A549 (cell line): ENCODE results near the gene SHROOM2. TPM values are rescaled to one million over a fixed set of nuclear protein-coding genes. Genes with fewer than 3 reads are reported as not detected.

ENCODE experiments used
- ATAC-seq, 2 experiments: fragments of 200-7000 bp in 1 of 2; fragments of >200 bp in 1 of 2; cut with Nextera tagmentation in 1 of 2; cut with Tn5 transposase in 1 of 2; 3 replicates each; pipeline versions ENCODE4 v1.8.0 to v1.9.1; 2018 to 2020; ENCODE audit warnings: mild to moderate bottlenecking in 1 of 2, moderate library complexity in 1 of 2
- CTCF ChIA-PET: fragments of 300-600 bp; sonication (Branson Sonifier 250); formaldehyde crosslinking; extraction: SDS; loops from one replicate; lab custom pipeline; 2021; ENCODE audit warnings: antibody characterized with exemption, inconsistent platforms; lab: Yijun Ruan, JAX
- POLR2A ChIA-PET: fragments of 350-600 bp; formaldehyde crosslinking; extraction: SDS; loops from one replicate; lab custom pipeline; 2021; ENCODE audit warnings: antibody characterized with exemption, inconsistent platforms; lab: Yijun Ruan, JAX
- DNase-seq, 2 experiments: peaks; one replicate each; pipeline versions ENCODE4 v3.0.0 to v3.0.0-alpha.2; 2011 to 2016; ENCODE audit warnings: low read depth in 1 of 2, low spot score in 1 of 2
- FAIRE-seq: peaks from 2 replicates; lab custom pipeline; 2011; peaks lifted over from hg19 to GRCh38; lab: Jason Lieb, UNC
- H3K27ac ChIP-seq, 2 experiments: fragments of >200 bp; sonication (Bioruptor Twin); formaldehyde crosslinking; 3 replicates each; pipeline ENCODE4 v1.5.1; 2016 to 2017
- H3K4me1 ChIP-seq: fragments of >200 bp; sonication (Bioruptor Twin); formaldehyde crosslinking; 3 replicates; pipeline ENCODE4 v1.6.1; 2016
- H3K4me2 ChIP-seq: fragments of >200 bp; sonication (Bioruptor Twin); formaldehyde crosslinking; 3 replicates; pipeline ENCODE4 v1.6.1; 2016
- H3K4me3 ChIP-seq: fragments of >200 bp; sonication (Bioruptor Twin); formaldehyde crosslinking; 3 replicates; pipeline ENCODE4 v1.5.1; 2016
- H3K9me3 ChIP-seq: fragments of >200 bp; sonication (Bioruptor Twin); formaldehyde crosslinking; 3 replicates; pipeline ENCODE4 v1.6.1; 2016
- BHLHE40 ChIP-seq: IDR thresholded peaks from 2 replicates; pipeline ENCODE4 v1.6.1; 2012; ENCODE audit warnings: low read depth, low read length, inconsistent platforms
- CEBPB ChIP-seq, 2 experiments: fragments of >200 bp in 1 of 2; sonication (Bioruptor Twin) in 1 of 2; formaldehyde crosslinking in 1 of 2; IDR thresholded peaks; 2 replicates each; pipeline ENCODE4 v1.6.1; 2012 to 2016
- CHD2 ChIP-seq: fragments of 150-350 bp; IDR thresholded peaks from 2 replicates; pipeline ENCODE4 v1.6.1; 2014; ENCODE audit warnings: low read length; ENCODE audit not compliant: partially characterized antibody
- CHD4 ChIP-seq: fragments of 200-600 bp; sonication (generic); IDR thresholded peaks from 2 replicates; pipeline ENCODE4 v1.6.1; 2016; ENCODE audit warnings: antibody characterized with exemption, mild to moderate bottlenecking, borderline replicate concordance
- EHMT2 ChIP-seq: fragments of 200-600 bp; sonication (generic); IDR thresholded peaks from 2 replicates; pipeline ENCODE4 v1.6.1; 2016; ENCODE audit warnings: antibody characterized with exemption, low read depth, mild to moderate bottlenecking, moderate library complexity
- GATA3 ChIP-seq: IDR thresholded peaks from 2 replicates; pipeline ENCODE4 v1.6.1; 2012; ENCODE audit warnings: borderline replicate concordance
- HDAC2 ChIP-seq: fragments of 200-600 bp; sonication (generic); IDR thresholded peaks from 2 replicates; pipeline ENCODE4 v1.6.1; 2016
- HOXA7 ChIP-seq: fragments of 250-450 bp; sonication (Bioruptor Pico); IDR thresholded peaks from 2 replicates; pipeline ENCODE4 v1.5.0; 2020; ENCODE audit warnings: mild to moderate bottlenecking, moderate library complexity
- JUNB ChIP-seq: fragments of >200 bp; sonication (Bioruptor Twin); formaldehyde crosslinking; IDR thresholded peaks from 2 replicates; pipeline ENCODE4 v1.6.1; 2016
- KDM5A ChIP-seq: fragments of 200-600 bp; sonication (generic); IDR thresholded peaks from 2 replicates; pipeline ENCODE4 v1.6.1; 2016; ENCODE audit warnings: antibody characterized with exemption, mild to moderate bottlenecking
- MYC ChIP-seq: IDR thresholded peaks from 2 replicates; pipeline ENCODE4 v1.6.1; 2012; ENCODE audit warnings: mild to moderate bottlenecking, inconsistent platforms, low read length, improper control_type of control experiment, borderline replicate concordance
- POLR2A ChIP-seq: IDR thresholded peaks from 2 replicates; pipeline ENCODE4 v1.6.1; 2012; ENCODE audit warnings: mild to moderate bottlenecking, low read length
- POLR2AphosphoS2 ChIP-seq: conservative IDR thresholded peaks from 2 replicates; pipeline ENCODE4 v1.6.1; 2012; ENCODE audit warnings: low read length, improper control_type of control experiment, inconsistent platforms
- RCOR1 ChIP-seq: fragments of 150-350 bp; IDR thresholded peaks from 2 replicates; pipeline ENCODE4 v1.6.1; 2014; ENCODE audit warnings: antibody characterized with exemption, low read length, low read depth
- RFX5 ChIP-seq: fragments of 450-650 bp; IDR thresholded peaks from 2 replicates; pipeline ENCODE4 v1.7.1; 2014; ENCODE audit warnings: antibody characterized with exemption, mild to moderate bottlenecking, moderate library complexity
- TP53 ChIP-seq: fragments of 250-450 bp; sonication (Bioruptor Pico); IDR thresholded peaks from 2 replicates; pipeline ENCODE4 v1.5.0; 2021; ENCODE audit warnings: mild to moderate bottlenecking, moderate library complexity
- ZC3H11A ChIP-seq: fragments of 450-650 bp; IDR thresholded peaks from 2 replicates; pipeline ENCODE4 v1.6.1; 2014; ENCODE audit warnings: antibody characterized with exemption, mild to moderate bottlenecking
- ZFP36 ChIP-seq: fragments of 450-650 bp; IDR thresholded peaks from 2 replicates; pipeline ENCODE4 v1.6.1; 2014; ENCODE audit warnings: borderline replicate concordance; ENCODE audit not compliant: partially characterized antibody
- WGBS: methylation state at CpG from one replicate; pipeline ENCODE4 v1.1.6; 2017; ENCODE audit errors: missing lambda C conversion rate; 5-methylcytosine and 5-hydroxymethylcytosine counted together
- polyA plus RNA-seq, 4 experiments: library from polyadenylated mRNA; depleted of rRNA in 3 of 4; stranded (reverse); fragments of >200 nt; fragmentation: RNase III in 1 of 4; extraction: RNeasy Plus Mini Kit Qiagen cat#74134 plus additional on column Dnase treatment in 1 of 4; gene quantifications; 2 replicates in 3 of 4; 3 replicates in 1 of 4; pipeline ENCODE4 v1.2.3, GENCODE V29; 2011 to 2017
- TF ChIP-seq, protein P1 (sequence below): fragments of 200-600 bp; sonication (generic); IDR thresholded peaks from 2 replicates; pipeline ENCODE4 v1.6.1; 2016; ENCODE audit warnings: antibody characterized with exemption, mild to moderate bottlenecking, moderate library complexity
- TF ChIP-seq, protein P2 (sequence below): fragments of >200 bp; sonication (Bioruptor Twin); formaldehyde crosslinking; IDR thresholded peaks from 3 replicates; pipeline ENCODE4 v1.5.1; 2016
- TF ChIP-seq, protein P3 (sequence below): fragments of 250-450 bp; sonication (Bioruptor Pico); IDR thresholded peaks from 2 replicates; pipeline ENCODE4 v1.5.0; 2021; ENCODE audit warnings: mild to moderate bottlenecking, moderate library complexity, borderline replicate concordance

SHROOM2 gene
- polyA plus RNA-seq, 2 of the 4 experiments (the other 2 are of a cell fraction): 0.12 to 0.27 TPM

DNA sequence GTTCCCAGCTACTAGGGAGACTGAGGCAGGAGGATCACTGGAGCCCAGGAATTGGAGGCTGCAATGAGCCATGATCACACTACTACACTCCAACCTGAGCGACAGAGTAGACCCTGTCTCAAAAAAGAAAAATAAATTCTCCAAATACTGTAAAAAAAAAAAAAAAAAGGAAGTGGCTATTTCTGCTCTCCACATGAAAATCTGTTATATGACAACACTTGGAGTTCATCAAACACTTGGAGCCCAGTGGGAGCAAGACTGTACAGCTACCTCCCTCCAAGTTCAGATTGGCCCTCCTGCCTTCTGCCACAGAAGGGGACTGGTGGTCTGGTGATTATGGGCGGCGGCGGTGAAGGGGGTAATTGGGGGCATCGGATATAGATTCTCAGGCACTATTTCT, 172.0 kb downstream of the SHROOM2 start (continued):
- TF ChIP-seq, protein P1, sequence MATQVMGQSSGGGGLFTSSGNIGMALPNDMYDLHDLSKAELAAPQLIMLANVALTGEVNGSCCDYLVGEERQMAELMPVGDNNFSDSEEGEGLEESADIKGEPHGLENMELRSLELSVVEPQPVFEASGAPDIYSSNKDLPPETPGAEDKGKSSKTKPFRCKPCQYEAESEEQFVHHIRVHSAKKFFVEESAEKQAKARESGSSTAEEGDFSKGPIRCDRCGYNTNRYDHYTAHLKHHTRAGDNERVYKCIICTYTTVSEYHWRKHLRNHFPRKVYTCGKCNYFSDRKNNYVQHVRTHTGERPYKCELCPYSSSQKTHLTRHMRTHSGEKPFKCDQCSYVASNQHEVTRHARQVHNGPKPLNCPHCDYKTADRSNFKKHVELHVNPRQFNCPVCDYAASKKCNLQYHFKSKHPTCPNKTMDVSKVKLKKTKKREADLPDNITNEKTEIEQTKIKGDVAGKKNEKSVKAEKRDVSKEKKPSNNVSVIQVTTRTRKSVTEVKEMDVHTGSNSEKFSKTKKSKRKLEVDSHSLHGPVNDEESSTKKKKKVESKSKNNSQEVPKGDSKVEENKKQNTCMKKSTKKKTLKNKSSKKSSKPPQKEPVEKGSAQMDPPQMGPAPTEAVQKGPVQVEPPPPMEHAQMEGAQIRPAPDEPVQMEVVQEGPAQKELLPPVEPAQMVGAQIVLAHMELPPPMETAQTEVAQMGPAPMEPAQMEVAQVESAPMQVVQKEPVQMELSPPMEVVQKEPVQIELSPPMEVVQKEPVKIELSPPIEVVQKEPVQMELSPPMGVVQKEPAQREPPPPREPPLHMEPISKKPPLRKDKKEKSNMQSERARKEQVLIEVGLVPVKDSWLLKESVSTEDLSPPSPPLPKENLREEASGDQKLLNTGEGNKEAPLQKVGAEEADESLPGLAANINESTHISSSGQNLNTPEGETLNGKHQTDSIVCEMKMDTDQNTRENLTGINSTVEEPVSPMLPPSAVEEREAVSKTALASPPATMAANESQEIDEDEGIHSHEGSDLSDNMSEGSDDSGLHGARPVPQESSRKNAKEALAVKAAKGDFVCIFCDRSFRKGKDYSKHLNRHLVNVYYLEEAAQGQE: no peak
- TF ChIP-seq, all 56 proteins: peak for 0

GRCh38 chrX:9961750-9962149, 175.5 kb downstream of the SHROOM2 start:
- Histone ChIP-seq H3K4me2 (no peak overlapping the region), H3K27ac (no peak overlapping the region), H3K4me3 (no peak overlapping the region), H3K9me3 (no peaks in the 10 kb centered on the region)
- DNase-seq (no peak), FAIRE-seq (no peak), ATAC-seq (no peak)
- WGBS: 34% methylated on average over 5 of the region's 5 CpGs
- CTCF ChIA-PET: interaction anchor here (0.6 kb wide), 1 partner anchor 208 kb away, joined by 4 read pairs; no protein-coding TSS in a partner anchor
- TF ChIP-seq TP53 (CRISPR knock-in tag): no peak
- no peak for TF ChIP-seq CHD4
- TF ChIP-seq BHLHE40: no peak
- no peak for TF ChIP-seq EHMT2
- TF ChIP-seq GATA3: no peak
- no peak for TF ChIP-seq KDM5A
- no peak for TF ChIP-seq HOXA7 (CRISPR knock-in tag)
- no peak for TF ChIP-seq JUNB
- TF ChIP-seq CEBPB (IDR thresholded peaks at IDR 0.05): no peak
- TF ChIP-seq HDAC2: no peak
- TF ChIP-seq, protein P2, sequence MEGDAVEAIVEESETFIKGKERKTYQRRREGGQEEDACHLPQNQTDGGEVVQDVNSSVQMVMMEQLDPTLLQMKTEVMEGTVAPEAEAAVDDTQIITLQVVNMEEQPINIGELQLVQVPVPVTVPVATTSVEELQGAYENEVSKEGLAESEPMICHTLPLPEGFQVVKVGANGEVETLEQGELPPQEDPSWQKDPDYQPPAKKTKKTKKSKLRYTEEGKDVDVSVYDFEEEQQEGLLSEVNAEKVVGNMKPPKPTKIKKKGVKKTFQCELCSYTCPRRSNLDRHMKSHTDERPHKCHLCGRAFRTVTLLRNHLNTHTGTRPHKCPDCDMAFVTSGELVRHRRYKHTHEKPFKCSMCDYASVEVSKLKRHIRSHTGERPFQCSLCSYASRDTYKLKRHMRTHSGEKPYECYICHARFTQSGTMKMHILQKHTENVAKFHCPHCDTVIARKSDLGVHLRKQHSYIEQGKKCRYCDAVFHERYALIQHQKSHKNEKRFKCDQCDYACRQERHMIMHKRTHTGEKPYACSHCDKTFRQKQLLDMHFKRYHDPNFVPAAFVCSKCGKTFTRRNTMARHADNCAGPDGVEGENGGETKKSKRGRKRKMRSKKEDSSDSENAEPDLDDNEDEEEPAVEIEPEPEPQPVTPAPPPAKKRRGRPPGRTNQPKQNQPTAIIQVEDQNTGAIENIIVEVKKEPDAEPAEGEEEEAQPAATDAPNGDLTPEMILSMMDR: no peak
- TF ChIP-seq ZC3H11A: no peak
- no peak for TF ChIP-seq RFX5
- TF ChIP-seq, protein P3, sequence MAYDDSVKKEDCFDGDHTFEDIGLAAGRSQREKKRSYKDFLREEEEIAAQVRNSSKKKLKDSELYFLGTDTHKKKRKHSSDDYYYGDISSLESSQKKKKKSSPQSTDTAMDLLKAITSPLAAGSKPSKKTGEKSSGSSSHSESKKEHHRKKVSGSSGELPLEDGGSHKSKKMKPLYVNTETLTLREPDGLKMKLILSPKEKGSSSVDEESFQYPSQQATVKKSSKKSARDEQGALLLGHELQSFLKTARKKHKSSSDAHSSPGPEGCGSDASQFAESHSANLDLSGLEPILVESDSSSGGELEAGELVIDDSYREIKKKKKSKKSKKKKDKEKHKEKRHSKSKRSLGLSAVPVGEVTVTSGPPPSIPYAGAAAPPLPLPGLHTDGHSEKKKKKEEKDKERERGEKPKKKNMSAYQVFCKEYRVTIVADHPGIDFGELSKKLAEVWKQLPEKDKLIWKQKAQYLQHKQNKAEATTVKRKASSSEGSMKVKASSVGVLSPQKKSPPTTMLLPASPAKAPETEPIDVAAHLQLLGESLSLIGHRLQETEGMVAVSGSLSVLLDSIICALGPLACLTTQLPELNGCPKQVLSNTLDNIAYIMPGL: no peak
- no peak for TF ChIP-seq POLR2AphosphoS2
- no peak for TF ChIP-seq CHD2
- TF ChIP-seq, all 56 proteins: peak for 0
- H3K4me1 ChIP-seq: no peaks in the 10 kb centered on the region
- POLR2A ChIA-PET: no interaction called here

DNA sequence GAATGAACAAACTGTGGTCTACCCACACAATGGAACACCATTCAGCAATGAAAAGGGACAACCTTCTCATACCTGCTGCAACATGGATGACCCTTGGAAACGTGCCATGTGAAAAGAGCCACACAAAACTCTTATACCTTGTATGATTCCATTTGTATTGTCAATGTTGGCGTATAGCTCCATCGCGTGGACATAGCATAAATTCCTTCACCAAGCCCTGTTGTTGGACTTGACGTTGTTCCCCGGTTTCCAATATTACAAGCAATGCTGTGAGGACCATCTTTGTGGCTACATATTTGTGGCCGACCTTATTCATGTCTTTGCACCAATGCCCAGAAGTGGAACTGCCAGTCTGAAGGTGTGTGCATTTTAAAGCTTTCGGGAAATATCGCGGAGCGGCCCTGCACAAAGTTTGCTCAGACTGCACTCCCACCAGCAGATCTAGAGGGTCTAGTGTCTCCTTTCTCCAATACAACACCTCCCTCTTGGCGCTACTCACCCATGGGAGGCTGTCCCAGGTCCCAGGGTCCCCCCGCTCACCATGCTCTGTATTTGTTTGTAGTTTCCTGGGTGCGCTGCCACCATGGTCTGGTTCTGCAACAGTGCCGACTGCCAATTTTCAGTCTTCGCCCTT, 180.7 kb downstream of the SHROOM2 start, which contains the start of gene CLDN34:
Gene CLDN34 (plus strand): TSS at position 584 of the 634 bp plus-strand sequence. CDS start 0 bp downstream, at position 584.
- POLR2A ChIA-PET: no interaction called here
- TF ChIP-seq MYC: no peak
- no peak for TF ChIP-seq POLR2A
- TF ChIP-seq ZFP36: no peak
- TF ChIP-seq RCOR1: no peak
- TF ChIP-seq, all 56 proteins: peak for 0
- no peaks in the 10 kb centered on the region for H3K4me1 ChIP-seq
- CTCF ChIA-PET: interaction anchor here (0.9 to 1.0 kb wide), 2 partner anchors 153 to 1150 kb away, joined by 3 read pairs; no protein-coding TSS in a partner anchor
- WGBS: 58% methylated on average over 16 of the region's 16 CpGs
- DNase-seq (no peak), ATAC-seq (no peak), FAIRE-seq (no peak)
- no peak within 1 kb of the TSS for H3K4me2 ChIP-seq
- H3K27ac ChIP-seq: no peak within 1 kb of the TSS
- no peak within 1 kb of the TSS for H3K4me3 ChIP-seq
- H3K9me3 ChIP-seq: no peaks in the 10 kb centered on the region
